Fibroblast of skin of right biceps (primary cell): ENCODE data around the gene ZNF879.

ENCODE experiments used
- DNase-seq: peaks from one replicate; pipeline ENCODE4 v3.0.0-alpha.2; 2013

The ZNF879 gene

DNA sequence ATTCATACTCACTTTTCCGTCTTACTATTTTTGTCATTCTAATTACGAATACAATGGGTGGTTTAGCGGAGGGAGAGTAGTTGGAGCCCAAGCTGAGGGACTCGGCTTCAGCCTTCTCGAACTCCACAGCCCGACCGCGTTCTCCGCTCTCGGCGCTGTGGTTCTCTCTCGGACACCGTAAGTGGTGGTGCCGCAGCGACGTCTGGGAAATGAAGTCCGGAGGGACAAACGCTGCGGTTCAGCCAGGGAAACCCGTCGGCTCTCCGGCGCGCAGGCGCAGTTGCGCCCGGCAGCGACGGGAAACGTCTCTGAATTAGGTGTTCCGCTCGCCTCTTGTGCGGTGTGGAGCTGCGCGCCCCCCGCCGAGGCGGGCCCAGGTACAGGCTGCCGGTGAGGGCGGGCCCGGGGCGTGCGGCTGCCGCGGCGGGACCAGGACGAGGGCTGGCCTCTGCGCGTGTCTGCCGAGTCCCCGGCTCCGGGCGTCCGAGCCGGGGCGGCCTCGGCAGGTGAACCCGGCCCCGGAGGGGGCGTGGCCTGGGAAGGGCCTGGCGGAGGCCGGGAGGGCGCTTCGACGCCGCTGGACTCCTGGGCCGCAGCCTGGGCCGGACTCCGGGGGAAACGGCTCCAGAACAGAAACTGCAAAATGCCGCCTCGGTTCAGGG lies at the start of gene ZNF879:
Gene ZNF879 (plus strand): TSS at position 277 of the 662 bp plus-strand sequence. CDS start 1,201 bp downstream, outside the sequence.
- DNase-seq = peak; percentile 96

DNA sequence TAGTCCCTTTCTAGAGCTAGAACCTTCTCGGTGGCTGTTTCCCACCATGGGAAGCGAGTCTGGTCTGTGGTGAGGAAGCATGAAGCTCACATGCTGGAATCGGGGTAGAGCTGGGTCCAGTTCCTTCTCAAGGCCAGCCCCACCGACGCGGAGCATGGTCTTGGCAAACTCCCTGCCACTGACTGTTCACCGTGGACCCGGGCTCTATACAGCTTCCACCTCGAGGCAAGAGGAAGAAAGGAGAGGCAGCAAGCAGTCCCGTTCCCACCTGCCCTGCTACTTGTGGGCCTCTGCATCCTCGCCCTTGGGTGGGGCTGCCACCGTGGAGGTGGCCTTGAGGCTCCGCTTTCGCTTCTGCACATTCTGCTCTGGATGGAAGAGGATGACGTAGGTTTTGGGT lies 42.2 kb upstream of the ZNF879 start:
- no peak for DNase-seq

DNA sequence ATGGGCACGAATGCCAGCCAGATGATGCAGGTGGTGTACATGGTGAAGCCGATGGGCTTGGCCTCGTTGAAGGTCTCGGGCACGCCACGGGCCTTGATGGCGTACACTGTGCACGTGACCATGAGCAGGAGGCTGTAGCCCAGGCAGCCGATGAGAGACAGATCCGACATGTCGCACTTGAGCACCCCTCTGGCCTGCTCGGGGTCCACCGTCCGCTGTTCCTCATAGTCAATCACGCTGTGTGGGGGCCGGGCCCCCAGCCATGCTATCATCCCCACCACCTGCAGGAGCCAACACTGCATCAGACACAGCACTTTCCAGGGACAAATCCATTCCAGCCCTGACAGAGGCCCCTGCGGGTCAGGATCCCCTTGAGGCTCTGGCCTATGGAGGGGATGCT lies 40.7 kb upstream of the ZNF879 start:
- no peak for DNase-seq

DNA sequence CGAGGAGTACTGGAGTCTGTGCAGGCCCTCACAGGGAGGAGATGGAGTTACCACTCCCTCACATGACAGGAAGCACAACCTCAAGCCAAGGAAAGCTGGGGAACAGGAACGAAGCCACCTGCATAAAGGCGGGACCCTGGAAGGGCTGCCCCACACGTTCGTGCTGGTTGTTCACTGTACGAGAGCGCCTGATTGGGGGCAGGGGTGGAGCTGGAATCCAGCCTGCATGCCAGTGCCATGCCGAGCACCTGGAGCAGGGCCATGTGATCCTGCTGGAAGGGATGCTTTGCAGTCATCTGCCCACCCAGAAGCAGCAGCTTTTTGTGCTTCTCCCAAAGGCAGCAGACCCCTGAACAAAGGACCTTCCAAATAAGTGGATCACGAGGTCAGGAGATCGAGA lies 39.9 kb upstream of the ZNF879 start:
- DNase-seq = no peak

DNA sequence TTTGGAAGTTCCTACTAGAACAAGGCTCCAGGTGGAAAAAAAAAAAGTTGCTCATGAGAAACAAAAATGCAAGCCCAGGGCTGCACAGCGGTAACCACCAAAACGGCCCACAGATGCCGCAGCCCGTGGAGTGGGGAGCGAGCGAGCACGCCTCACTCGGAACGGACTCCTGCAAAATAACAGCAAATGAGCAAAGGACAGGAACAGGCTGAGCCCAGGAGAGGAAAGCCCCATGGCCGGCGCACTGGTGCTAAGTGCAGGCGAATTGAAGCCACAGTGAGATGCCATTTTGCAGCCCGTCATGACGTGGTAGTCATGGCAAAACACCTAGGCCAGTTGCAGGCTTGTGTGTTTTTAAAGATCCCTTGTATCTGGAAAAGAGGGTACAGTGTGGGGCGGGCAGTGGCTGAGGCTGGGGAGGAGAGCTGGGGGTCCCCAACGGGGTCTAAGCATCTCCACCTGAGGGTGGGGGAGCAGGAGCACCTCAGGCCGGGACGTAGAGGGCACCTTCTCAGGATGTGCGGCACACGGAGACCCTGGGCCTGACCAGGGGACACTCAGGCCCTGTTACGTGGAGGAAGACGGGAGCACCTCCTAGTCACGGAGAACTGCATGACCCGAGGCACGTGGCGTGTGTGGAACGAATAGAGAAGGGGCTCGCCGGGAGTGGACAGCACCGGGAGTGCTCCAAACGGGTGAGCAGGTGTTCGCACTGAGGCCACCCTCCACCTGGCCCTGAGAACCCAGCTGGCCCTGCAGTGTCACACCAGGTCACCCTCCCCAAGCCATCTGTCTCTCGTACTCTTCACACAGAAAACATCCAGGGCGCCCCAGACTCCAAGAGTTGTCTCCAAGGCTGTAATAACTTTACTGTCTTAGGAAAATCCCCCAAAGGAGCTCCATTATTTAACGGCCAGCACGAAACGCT lies 39.2 kb upstream of the ZNF879 start:
- DNase-seq = no peak

DNA sequence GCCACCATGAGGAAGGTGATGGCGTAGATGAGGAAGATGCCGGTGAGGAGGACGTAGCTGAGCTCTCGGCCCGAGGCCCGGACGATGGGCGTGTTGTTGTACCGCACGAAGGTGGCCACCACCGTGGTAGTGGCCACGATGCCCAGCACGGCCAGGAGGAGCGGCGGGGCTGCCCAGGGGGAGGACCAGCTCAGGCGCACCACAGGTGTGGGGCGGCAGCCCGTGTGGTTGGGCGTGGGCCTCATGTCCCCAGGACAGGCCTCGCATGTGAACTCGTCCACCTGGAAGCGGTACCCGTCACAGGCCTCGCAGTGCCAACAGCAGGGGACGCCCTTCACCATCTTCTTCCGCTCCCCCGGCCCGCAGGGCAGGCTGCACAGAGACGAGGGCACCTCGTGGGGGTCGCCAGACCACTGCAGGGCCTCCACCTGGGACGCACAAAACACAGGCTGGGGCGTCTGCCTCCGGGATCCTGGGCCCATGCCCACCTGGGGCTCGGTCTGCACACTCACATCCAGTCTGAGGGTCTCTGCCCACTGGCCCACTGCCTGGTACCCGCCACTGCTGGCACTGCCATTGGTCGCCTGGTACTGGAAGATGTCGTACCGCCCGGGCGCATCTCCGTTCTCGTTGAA lies 37.2 kb upstream of the ZNF879 start:
- no peak for DNase-seq

DNA sequence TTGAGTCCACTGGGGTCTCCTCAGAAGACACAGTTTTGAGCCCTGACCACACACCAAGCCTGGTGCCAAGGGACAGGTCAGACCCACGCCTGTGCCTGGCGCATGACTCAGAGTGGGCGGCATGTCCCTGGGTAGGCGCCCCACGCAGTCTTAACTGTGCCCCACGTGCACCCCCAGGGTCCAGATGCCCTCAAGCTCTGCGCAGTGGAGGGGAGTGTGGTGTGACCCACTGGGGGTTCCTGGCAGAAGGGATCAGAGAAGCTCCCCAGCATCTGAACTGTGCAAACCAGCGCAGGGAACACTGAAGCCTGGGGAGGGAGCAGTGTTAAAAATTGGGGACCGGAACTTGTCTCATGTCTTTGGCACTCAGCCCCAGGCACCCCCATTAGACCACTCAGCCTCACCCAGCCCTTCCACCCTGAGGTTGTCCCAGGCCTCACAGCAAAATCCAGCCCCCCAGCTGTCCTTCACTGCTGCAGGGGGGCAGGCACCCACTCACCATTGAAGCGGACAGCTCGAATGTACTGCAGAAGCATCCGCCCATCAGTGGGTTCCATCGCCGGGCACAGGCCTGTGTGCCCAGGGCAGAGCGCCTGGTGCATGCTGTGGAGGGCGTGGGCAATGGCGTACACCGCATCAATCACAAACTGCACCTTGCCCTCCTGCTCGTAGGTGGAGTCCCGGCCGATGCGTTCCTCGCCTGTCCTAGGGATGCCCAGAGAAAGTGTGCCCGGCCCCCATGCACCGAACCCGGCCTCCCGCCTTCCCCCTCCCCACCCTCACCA lies 35.0 kb upstream of the ZNF879 start:
- DNase-seq = no peak

DNA sequence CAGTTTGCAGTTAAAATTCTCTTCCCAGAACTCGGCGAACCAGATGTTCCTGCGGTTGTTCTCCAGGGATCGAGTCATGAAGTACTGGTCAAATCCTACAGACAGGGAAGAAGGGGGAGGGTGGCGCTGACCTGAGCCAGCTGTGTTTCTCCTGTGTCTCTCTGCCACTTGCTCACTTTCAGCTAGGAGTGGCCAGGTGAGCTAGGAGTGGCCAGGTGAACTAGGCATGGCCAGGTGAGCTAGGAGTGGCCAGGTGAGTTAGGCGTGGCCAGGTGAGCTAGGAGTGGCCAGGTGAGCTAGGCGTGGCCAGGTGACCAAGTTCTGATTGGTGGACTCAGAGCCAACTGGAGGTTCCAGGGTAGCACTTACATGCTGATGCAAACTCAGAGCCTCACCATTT lies 34.3 kb upstream of the ZNF879 start:
- DNase-seq = no peak

DNA sequence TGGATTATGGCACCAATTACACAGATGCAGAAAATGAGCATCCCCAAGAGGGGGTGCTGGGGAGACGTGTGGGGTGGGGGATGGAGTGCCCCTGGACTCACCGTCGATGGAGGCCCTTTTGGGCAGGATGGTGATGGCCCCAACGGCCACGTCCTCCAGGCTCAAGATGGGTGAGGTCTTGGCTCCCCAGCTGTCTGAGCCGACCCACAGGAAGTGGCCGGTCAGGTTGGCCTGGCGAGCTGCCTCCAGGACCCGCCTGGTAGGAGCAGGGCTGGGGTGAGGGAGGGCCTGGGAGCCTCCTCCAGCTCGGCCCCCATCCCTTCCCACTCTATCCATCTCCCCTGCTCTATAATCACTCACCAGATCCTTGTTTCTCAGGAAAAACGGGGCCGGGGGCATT lies 33.1 kb upstream of the ZNF879 start:
- DNase-seq = no peak

DNA sequence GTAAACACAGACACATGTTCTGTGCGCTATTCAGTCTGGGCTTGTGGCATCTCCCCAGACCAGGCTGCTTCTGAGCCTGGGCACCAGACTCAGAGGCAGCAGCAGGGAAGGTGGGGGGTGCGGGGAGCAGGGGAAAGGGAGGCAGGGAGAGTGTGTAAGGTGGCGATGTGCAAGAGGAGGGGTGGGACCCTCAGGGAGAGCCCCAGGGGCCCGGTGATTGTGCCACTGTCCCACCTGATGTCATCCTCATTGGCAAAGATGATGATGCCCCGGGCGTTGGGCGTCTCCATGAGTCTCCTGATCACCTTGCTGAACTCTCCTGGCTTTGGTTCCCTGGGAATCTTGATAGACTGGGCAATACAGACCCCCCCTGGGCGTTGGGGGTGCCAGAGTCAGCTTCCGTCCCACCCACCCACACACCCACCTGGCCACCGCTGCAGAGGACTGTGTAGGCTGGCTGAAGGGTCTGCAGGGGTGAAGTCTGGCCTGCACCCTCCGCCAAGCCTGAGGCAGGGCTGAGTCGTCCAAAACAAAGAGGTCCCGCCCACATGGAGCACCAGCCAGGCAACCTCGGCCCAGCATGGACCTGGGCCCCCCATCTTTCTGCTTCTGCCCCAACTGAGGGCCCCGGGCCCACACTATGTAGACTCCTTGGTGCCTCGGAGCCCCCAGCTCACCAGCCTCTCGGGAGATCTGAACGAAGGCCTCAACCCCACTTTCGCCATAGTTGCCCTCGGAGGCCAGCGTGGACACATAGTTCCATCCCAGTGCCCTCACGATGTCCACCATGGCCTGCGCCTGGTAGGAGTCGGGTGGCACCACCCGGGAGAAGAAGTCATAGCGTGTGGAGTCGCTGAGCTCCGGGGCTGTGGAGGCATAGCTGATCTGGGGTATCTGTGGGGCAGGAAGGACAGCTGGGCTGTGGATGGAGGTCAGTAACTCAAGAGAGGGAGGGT lies 32.1 kb upstream of the ZNF879 start:
- DNase-seq = no peak

DNA sequence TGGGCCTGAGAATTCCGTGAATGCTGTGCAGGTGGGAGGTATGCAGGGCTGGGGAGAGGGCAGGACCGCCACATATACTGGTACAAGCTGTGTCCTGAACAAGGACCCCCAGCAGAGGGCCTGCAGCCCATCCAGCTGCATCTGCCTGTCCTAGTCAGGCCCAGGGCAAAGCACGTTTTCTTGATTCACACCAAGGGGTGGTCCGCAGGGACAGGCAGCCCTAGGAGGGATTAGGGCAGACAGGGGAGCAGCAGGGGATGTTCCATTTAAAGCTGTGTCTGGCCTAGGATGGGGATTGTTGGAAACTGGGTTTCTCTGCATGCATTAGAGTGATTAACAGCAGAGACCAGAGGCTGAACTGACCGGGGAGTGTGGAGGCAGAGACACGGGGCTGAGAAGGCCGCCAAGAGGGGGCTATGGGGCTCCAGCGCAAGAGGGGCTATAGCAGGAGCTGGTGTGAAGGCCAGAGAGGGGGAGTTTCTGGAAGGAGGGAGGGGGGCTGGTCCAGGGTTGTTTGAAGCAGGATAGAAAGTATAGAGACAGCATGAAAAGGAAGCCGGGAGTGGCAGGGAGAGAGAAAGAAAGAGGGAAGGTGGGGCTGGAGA lies 31.2 kb upstream of the ZNF879 start:
- no peak for DNase-seq

DNA sequence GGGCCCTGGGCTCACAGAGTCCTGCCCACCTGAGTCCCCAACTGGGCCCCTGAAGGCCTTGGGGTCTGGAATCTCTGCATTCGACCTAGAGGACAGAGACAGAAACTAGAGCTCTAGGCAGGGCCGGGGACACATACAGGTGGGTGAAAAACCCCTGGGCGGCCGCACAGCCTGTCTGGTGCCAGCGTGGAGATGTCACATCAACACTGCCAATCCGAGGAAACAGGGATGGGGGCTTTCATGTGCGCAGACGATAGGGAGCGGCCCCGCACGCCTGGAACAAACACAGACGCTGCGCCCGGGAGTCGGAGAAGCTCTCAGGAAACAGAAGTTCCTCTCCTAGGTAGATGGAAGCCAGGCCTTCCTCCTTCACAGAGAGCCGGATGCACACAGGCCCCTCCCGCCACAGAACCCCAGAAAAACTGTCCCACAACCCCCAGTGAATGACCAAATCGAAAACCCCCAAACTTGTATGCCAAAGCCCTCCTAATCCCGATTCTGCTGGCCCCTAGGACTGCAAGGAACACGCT lies 30.3 kb upstream of the ZNF879 start:
- DNase-seq = no peak

DNA sequence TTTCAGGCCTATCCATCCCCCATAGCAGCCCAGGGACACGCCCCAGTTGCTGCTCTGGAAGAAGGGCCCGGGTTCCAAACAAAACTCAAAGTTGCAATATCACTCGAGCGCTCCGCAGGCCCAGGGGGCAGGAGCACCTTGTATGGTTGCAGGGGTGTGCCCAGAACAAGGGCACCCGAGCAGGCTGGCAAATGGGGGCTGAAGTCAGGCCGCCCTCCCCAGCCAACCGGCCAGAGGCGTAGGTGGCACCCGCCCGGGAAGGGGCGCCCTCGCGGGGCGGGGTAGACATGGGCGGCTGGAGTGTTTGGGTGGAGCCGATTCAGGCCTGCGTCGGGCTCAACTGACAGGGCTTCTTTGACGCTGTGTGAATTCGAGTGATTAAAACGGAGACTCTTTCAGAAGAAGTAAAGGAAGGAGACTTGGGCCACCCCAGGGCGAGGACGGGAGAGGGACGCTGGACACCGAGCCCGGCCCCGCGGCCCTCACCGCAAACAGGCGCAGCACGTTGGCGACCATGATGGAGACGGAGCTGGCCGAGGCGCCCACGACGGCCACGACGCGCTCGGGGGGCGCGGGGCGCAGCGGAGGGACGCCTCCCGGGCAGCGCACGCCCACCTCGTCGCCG lies 29.5 kb upstream of the ZNF879 start:
- DNase-seq = no peak

DNA sequence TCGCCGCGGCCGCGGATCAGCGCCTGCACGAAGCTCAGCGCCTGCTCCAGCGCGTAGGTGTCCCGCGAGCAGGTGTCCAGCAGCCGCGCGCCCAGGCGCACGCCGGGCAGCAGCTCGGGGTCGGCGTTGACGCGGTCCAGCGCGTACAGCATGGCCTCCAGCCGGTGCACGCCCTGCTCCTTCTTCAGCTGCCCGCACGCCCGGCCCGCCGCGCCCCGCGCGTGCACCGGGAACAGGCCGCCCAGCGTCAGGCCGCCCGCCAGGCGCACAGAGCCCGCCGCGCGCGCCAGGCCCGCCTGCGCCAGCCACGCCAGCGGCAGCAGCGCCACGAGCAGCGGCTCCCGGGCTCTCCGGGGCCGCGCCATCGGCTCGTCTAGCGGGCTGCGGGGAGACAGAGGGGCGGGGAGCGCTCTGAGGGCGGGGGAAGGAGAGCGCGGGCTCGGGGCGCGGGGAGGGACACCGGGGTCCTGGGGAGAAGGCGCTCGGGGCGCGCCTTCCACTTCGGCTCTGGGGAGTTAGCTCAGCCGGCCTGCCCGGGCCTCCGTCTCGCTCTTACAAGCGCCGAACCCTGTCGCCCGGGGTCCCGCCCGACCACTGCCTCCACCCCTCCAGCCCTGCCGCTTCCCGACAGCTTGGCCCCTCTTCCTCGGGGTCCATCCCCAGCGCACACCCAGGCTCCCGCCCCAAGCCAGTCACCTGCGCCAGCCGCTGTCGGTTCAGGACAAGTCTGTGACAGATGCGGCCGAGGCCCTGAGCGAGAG lies 28.8 kb upstream of the ZNF879 start, which contains the start of gene GRM6:
Gene GRM6 (minus strand): TSS at position 741 of the 761 bp plus-strand sequence. CDS start 376 bp downstream, at position 365.
- peak; percentile 1 for DNase-seq

DNA sequence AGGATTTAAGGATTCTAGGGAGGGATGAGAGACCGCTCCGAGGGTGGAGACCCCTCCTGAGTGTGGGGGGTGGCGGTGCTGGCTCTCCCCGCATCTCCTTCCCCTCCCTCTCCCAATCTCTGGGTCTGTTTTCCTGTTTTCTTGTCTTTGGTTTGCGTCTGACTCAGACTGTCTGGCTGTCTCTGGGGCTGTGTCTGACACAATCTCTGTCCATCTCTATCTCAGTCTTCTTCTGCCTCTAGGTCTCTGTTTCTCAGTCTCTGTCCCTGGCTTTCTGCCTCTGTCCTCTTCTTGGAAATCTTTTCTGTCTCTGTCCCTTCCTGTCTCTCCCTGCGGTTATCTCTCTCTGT lies 28.3 kb upstream of the ZNF879 start:
- DNase-seq = no peak

DNA sequence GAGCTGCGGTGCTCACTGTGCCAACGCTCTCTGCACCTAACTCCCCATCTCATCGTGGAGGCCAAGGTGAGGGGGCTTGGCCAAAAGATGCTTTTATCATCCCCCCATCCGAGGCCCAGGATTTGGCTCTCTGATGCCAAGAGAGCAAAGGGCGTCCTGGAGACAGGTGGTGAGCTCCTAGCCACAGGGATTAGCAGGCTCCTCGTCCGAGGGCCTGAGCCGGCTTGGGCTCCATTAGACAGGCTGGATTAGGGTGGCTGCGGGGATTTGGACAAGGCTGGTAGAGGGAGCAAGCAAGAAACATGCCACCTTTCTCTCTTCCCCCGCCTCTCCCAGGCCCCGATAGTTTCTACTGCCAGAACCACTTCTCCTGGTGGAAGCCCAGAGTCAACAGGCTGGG lies 27.4 kb upstream of the ZNF879 start:
- no peak for DNase-seq

DNA sequence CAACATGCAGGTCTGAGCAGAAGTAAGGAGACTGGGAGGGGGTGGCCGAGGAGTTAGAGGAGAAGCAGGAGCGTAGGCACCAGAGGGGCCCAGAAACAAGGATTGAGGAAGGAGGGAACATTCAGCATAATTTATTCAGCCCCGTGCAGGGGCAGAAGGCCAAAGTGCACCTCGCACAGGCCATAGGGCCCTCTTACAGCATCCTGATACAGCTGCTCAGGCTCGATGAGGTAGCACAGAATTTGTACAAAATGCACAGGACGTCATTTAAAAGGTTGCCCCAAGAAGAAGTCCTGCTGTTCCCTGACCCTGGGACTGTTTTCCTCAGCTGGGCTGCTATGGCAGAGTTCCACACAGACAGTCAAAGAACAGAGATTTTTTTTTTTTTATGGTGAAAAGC lies 26.4 kb upstream of the ZNF879 start:
- DNase-seq = no peak

DNA sequence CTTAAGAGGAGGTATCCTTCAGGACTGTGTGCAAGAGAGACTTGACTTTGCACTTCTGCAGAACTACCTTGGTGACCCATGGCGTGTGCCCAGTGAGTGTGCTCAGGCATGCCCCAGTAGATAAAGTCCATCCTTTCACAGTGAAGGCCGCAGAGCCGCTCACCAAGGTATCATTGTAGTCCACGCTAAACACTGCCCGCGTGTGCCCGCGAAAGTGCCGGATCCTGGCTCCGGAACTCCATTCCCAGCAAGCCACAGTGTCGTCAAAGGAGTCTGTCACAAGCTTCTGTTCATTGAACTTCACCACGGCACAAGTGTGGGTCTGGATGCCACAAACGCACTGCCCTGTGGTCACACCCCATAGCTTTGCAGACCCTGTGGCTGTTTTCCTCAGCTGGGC lies 25.2 kb upstream of the ZNF879 start:
- no peak for DNase-seq

DNA sequence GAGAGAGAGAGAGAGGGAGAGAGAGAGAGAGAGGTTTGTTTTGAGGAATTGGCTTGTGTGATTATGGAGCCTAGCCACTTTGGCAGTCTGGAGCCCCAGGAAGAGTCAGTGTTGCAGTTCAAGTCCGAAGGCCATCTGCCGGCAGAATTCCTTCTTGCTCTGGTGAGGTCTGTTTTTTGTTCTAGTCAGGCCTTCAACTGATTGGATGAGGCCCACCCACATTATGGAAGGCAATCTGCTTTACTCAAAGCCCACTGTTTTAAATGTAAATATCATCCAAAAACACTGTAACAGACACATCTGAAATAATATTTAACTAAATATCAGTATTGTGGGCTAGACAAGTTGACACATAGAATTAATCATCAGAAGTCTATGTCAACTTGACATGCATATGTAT lies 17.0 kb upstream of the ZNF879 start:
- no peak for DNase-seq

DNA sequence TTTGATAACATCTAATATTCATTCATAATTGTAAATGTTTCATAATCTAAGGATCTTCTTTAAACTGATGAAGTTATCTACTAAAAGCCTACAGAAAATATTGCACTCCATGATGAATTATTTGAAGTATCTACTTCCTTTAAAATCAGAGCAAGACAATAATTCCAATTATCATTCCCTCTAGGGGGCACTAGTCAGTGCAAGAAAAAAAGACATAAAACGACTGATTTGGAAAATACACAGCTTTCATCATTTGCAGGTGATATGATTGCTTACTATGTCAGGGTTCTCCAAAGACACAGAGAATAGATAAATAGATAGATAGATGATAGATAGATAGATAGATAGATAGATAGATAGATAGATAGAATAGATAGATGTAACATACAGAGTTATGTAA lies 14.9 kb upstream of the ZNF879 start:
- no peak for DNase-seq
